Mammary epithelial cell (primary cell): ENCODE data around the gene SCAMP4.

ENCODE experiments used
- EZH2 ChIP-seq: IDR thresholded peaks from 2 replicates; pipeline ENCODE4 v1.6.1; 2012; ENCODE audit warnings: low read length, inconsistent platforms, borderline replicate concordance
- TF ChIP-seq, protein P1 (sequence below), 2 donors: IDR thresholded peaks in 1 of 2; conservative IDR thresholded peaks in 1 of 2; 2 replicates each; pipeline ENCODE4 v1.5.1; 2011 to 2012; ENCODE audit warnings: inconsistent platforms in 2 of 2, low read length in 2 of 2, mild to moderate bottlenecking in 2 of 2, control low read depth in 1 of 2, low read depth in 1 of 2; ENCODE audit not compliant: insufficient read depth in 1 of 2; ENCODE audit errors: extremely low read depth in 1 of 2

DNA sequence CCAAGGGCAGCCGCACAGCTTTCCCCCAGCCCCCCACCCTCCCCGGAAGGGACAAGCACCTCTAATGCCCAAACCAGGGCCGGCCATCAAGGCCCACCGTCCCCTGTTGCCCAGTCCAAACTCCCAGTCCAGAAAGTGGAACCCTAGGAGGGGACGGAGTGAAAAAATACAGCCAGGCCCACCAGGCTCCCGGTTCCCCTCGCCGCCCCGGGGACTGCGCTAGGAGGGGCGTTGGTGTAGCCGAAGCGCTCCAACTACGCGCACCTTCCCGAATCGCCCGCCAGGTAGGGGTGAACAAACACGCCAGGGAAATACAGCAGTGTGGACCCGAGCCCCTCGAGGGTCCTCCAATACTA, 43.2 kb upstream of the SCAMP4 start:
- TF ChIP-seq, protein P1, sequence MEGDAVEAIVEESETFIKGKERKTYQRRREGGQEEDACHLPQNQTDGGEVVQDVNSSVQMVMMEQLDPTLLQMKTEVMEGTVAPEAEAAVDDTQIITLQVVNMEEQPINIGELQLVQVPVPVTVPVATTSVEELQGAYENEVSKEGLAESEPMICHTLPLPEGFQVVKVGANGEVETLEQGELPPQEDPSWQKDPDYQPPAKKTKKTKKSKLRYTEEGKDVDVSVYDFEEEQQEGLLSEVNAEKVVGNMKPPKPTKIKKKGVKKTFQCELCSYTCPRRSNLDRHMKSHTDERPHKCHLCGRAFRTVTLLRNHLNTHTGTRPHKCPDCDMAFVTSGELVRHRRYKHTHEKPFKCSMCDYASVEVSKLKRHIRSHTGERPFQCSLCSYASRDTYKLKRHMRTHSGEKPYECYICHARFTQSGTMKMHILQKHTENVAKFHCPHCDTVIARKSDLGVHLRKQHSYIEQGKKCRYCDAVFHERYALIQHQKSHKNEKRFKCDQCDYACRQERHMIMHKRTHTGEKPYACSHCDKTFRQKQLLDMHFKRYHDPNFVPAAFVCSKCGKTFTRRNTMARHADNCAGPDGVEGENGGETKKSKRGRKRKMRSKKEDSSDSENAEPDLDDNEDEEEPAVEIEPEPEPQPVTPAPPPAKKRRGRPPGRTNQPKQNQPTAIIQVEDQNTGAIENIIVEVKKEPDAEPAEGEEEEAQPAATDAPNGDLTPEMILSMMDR (conservative IDR thresholded peaks at IDR 0.05 in 1 of 2, IDR thresholded peaks at IDR 0.05 in 1 of 2; ENCODE audit: extremely low read depth in 1 of 2, insufficient read depth in 1 of 2, low read depth in 1 of 2, low read length in 2 of 2): no peak
- TF ChIP-seq EZH2: no peak
